ENCODE measurements around the gene PLA2G4F. TPM values are rescaled to one million over a fixed set of nuclear protein-coding genes. Genes with fewer than 3 reads are reported as not detected.

PLA2G4F gene
- total and polyA plus RNA-seq, 10 of the 15 experiments (the other 5 are each of a cell fraction or from before 2014, with no cell fraction given) = not detected

DNA sequence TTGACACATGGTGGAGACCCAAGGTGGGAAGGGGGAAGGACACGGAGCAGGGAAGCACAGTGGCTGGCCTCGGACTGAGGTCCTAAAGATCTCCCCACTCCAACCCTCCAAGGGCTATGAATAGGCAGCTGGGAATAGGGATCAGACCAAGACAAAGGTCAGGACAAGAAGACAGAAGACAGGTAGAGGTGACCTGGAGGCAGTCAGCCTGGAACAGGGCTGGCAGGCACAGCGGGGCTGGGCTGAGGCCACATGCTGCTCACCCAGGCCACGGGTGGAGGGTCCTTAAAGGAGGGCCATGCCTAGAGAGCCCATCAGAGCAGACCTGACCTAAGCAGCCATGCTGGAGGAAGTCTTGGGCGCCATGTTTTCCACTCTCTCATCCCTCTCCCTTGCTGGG lies 59.4 kb downstream of the PLA2G4F start (continued):
- no peak for TF ChIP-seq WRNIP1 (IDR thresholded peaks at IDR 0.05; ENCODE audit: borderline replicate concordance, low read depth, low read length)
- TF ChIP-seq NFIC (IDR thresholded peaks at IDR 0.05; ENCODE audit: low read depth, low read length) = no peak
- TF ChIP-seq KDM1A (IDR thresholded peaks at IDR 0.05; ENCODE audit: borderline replicate concordance) = no peak
- TF ChIP-seq, protein P1, sequence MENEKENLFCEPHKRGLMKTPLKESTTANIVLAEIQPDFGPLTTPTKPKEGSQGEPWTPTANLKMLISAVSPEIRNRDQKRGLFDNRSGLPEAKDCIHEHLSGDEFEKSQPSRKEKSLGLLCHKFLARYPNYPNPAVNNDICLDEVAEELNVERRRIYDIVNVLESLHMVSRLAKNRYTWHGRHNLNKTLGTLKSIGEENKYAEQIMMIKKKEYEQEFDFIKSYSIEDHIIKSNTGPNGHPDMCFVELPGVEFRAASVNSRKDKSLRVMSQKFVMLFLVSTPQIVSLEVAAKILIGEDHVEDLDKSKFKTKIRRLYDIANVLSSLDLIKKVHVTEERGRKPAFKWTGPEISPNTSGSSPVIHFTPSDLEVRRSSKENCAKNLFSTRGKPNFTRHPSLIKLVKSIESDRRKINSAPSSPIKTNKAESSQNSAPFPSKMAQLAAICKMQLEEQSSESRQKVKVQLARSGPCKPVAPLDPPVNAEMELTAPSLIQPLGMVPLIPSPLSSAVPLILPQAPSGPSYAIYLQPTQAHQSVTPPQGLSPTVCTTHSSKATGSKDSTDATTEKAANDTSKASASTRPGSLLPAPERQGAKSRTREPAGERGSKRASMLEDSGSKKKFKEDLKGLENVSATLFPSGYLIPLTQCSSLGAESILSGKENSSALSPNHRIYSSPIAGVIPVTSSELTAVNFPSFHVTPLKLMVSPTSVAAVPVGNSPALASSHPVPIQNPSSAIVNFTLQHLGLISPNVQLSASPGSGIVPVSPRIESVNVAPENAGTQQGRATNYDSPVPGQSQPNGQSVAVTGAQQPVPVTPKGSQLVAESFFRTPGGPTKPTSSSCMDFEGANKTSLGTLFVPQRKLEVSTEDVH (IDR thresholded peaks at IDR 0.05; ENCODE audit: low read depth, partially characterized antibody) = no peak
- no peak for TF ChIP-seq SIN3A (IDR thresholded peaks at IDR 0.05; ENCODE audit: low read depth, low read length)

DNA sequence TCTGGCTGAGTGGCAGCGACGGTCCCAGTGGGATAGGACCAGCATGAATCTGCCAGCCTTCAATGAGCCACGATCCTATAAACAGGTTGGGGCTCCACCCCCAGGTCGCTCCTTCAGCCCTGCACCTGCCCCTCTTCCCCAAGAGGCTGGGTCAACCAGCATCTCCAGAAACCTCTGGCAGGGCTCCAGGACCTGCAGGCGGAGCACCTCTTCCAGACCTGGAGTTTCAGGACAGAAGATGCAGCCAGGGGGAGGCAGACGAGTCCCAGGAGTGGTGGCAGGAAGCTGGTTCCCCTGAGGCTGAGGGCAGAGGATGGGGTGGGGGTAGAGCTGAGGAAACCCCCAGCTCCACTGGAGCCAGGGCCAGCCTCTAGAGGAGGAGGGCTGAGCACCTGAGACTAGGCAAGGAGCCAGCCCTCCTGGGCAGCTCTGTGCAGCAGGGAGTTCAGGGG lies 61.9 kb downstream of the PLA2G4F start, which contains the start of gene PLA2G4D:
Gene PLA2G4D, minus strand, starts transcription at position 51 of the 452 bp plus-strand sequence. CDS start 103 bp downstream, outside the sequence.
- no peak for DNase-seq (ENCODE audit: low read depth, low spot score)
- Histone ChIP-seq H2AFZ (ENCODE audit: control insufficient read depth, low read depth, low read length) (no peak within 1 kb of the TSS), H3K4me2 (ENCODE audit: control insufficient read depth, insufficient read depth) (no peak within 1 kb of the TSS), H3K9me3 (replicated peaks; ENCODE audit: control insufficient read depth, insufficient read depth, low read length) (no peaks in the 10 kb centered on the region; the same call in 2 of the 3 replicates), H3K4me3 (no peak within 1 kb of the TSS), H3K4me1 (ENCODE audit: control insufficient read depth, insufficient read depth, low read length) (no peaks in the 10 kb centered on the region; the same call in 1 of the 2 replicates), H3K79me2 (ENCODE audit: control insufficient read depth, insufficient read depth, low read length) (no peaks in the 10 kb centered on the region), H3K27me3 (replicated peaks in 1 of 2; ENCODE audit: control insufficient read depth in 2 of 2, insufficient read depth in 2 of 2, low read length in 1 of 2) (no peaks in the 10 kb centered on the region; a peak in 1 of 4 replicates), H3K36me3 (ENCODE audit: control insufficient read depth in 2 of 2, insufficient read depth in 2 of 2, low read length in 1 of 2) (no peaks in the 10 kb centered on the region), H4K20me1 (ENCODE audit: control insufficient read depth, insufficient read depth) (no peaks in the 10 kb centered on the region), H3K9ac (ENCODE audit: control insufficient read depth, insufficient read depth, low read length) (no peak within 1 kb of the TSS), H3K27ac (ENCODE audit: control insufficient read depth, insufficient read depth) (no peak within 1 kb of the TSS)
- no peak for TF ChIP-seq FOS (IDR thresholded peaks at IDR 0.05; ENCODE audit: borderline replicate concordance, extremely low read depth, insufficient read length)
- TF ChIP-seq, protein P2, sequence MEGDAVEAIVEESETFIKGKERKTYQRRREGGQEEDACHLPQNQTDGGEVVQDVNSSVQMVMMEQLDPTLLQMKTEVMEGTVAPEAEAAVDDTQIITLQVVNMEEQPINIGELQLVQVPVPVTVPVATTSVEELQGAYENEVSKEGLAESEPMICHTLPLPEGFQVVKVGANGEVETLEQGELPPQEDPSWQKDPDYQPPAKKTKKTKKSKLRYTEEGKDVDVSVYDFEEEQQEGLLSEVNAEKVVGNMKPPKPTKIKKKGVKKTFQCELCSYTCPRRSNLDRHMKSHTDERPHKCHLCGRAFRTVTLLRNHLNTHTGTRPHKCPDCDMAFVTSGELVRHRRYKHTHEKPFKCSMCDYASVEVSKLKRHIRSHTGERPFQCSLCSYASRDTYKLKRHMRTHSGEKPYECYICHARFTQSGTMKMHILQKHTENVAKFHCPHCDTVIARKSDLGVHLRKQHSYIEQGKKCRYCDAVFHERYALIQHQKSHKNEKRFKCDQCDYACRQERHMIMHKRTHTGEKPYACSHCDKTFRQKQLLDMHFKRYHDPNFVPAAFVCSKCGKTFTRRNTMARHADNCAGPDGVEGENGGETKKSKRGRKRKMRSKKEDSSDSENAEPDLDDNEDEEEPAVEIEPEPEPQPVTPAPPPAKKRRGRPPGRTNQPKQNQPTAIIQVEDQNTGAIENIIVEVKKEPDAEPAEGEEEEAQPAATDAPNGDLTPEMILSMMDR (IDR thresholded peaks at IDR 0.05 in 2 of 3, conservative IDR thresholded peaks at IDR 0.05 in 1 of 3; ENCODE audit: control insufficient read depth in 2 of 3, extremely low read depth in 1 of 3, insufficient read depth in 1 of 3, low read depth in 3 of 3, low read length in 3 of 3) = peak in 1 of 3 experiments; percentile 27; a peak in 2 of 6 replicates
- FAIRE-seq = no peak
- intact Hi-C loops (cut with micrococcal nuclease; ENCODE audit: unreplicated experiment) = no loop called here
- peak; percentile 66 for ATAC-seq
- RAD21 ChIA-PET (ENCODE audit: unreplicated experiment) = interaction anchor here (1.1 kb wide), 1 partner anchor 39 kb away, joined by 3 read pairs; no protein-coding TSS in a partner anchor
- CTCF ChIA-PET = interaction anchor here (0.8 to 0.9 kb wide), 2 partner anchors 11 to 44 kb away, joined by 3 read pairs; no protein-coding TSS in a partner anchor
- SMC1A ChIA-PET (ENCODE audit: uncharacterized antibody, unreplicated experiment) = no interaction called here
- in situ Hi-C loops (cut with MboI) = no loop called here
- WGBS (ENCODE audit: insufficient coverage, insufficient replicate concordance, low lambda C conversion rate, missing lambda C conversion rate) = 39% methylated on average over 6 of the region's 6 CpGs
- no TSS peak for BruUV-seq (replicated peaks)
- POLR2A ChIA-PET = no interaction called here

Measured in GM12878 (cell line).